Subcutaneous adipose tissue (tissue), 4 donors: ENCODE data around the gene GALNT9. TPM values are rescaled to one million over a fixed set of nuclear protein-coding genes. Genes with fewer than 3 reads are reported as not detected.

Source experiments
- CTCF ChIP-seq: fragments of 450-650 bp; IDR thresholded peaks from one replicate; pipeline ENCODE4 v1.5.1; 2016; ENCODE audit warnings: low read depth, mild to moderate bottlenecking, control low read depth, antibody characterized with exemption, moderate library complexity
- total RNA-seq, 4 donors: library from RNA; depleted of rRNA; stranded (reverse); fragments of >200 nt; gene quantifications; one replicate each; pipeline ENCODE4 v1.1.0, GENCODE V29; 2016

GALNT9 gene
- total RNA-seq, 4 donors from 2014 or later, result not detected

DNA sequence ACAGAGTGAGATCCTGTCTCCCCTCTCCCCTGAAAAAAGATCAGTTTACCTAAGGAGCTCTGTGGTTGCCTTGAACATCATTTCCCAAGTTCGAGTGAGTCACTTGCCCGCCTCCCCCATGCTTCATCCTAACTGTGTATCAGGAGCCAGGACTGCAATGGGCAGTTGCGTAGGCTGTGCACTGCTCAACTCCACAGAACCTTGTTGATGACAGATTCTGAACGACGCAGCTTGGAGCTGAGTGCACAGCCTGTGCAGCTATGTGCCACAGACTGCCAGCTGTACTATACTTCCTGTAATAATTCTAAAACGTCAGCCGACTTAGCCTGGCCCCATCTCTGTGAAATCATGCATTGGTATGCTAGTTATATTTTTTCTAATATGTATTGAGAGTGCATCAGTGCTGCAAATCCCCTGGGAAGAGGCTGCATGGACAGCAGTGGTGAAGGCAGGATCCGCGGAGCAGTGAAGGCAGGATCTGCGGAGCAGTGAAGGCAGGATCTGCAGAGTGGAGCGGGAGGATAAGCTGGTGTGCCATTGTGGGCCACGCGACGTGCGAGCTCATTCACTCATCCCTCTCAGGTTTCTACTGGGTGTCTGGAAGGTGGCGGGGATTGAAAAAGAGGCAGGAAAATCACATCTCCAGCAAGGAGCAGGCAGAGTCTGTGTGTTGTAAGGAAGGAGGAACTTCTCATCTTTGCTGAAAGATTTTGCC is 80.8 kb downstream of the GALNT9 start:
- TF ChIP-seq CTCF, result no peak

GRCh38 chr12:132247718-132248452 is 81.5 kb downstream of the GALNT9 start:
- TF ChIP-seq CTCF, result no peak

- TF ChIP-seq CTCF, result no peak
These were observed 82.2 kb downstream of the GALNT9 start for GRCh38 chr12:132246997-132247717.

DNA sequence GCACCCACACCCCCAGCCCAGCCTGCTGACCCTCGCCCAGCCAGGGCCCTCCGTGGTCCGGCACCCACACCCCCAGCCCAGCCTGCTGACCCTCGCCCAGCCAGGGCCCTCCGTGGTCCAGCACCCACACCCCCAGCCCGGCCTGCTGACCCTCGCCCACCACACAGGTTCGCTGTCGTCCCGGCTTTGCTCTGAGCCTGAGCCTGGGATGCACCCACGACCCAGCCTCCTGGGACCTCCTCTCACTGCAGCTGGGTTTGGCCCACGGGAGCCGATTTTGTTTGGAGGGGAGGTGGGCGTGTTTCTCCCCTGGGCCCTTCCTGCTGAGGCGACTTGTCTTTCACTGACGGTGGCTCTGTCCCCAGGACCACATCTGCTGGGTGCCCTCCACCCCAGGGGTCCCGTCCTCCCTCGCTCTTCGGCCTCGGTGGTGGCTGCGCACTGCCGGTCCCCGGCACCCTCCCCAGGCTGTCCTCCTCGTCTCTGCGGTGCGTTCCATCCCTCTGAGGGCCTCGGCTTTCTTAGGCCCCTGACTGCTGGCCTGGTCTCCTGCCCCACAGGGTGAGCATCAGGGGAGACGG is 83.8 kb downstream of the GALNT9 start:
- TF ChIP-seq CTCF, result no peak

GRCh38 chr12:132244724-132245295 is 84.6 kb downstream of the GALNT9 start:
- no peak for TF ChIP-seq CTCF

- no peak for TF ChIP-seq CTCF
These were observed 85.6 kb downstream of the GALNT9 start for GRCh38 chr12:132243596-132244310.
